PC-3 (cell line): ENCODE measurements around the gene DSG3. TPM values are rescaled to one million over a fixed set of nuclear protein-coding genes. Genes with fewer than 3 reads are reported as not detected.

Source experiments
- ATAC-seq: fragments of 200-7000 bp; cut with Tn5 transposase; 2 replicates; pipeline ENCODE4 v1.9.1; 2020; ENCODE audit warnings: mild to moderate bottlenecking, moderate library complexity
- BruUV-seq: library from RNA; stranded (reverse); fragments of 400-500 nt; replicated peaks from 2 replicates; lab custom pipeline; 2021; lab: Mats Ljungman, UMichigan
- CTCF ChIA-PET: fragments of 300-600 bp; sonication (Branson Sonifier 250); formaldehyde crosslinking; loops from one replicate; lab custom pipeline; 2022; ENCODE audit warnings: antibody characterized with exemption; lab: Charles Lee
- POLR2A ChIA-PET: fragments of 300-600 bp; sonication (Branson Sonifier 250); formaldehyde crosslinking; loops from one replicate; lab custom pipeline; 2022; ENCODE audit warnings: antibody characterized with exemption; ENCODE audit not compliant: unreplicated experiment; lab: Charles Lee
- DNase-seq: peaks from one replicate; pipeline ENCODE4 v3.0.0-alpha.2; 2015
- H2AFZ ChIP-seq: fragments of 300-600 bp; sonication (generic); 2 replicates; pipeline ENCODE4 v1.6.0; 2016; ENCODE audit warnings: antibody characterized with exemption, low read length
- H3F3A ChIP-seq: fragments of 300-600 bp; sonication (generic); one replicate; pipeline ENCODE4 v1.6.0; 2017; ENCODE audit warnings: antibody characterized with exemption, low read length, control low read depth, mild to moderate bottlenecking; ENCODE audit not compliant: unreplicated experiment
- H3K27ac ChIP-seq: fragments of 300-600 bp; sonication (generic); 2 replicates; pipeline ENCODE4 v1.5.1; 2016; ENCODE audit warnings: mild to moderate bottlenecking, low read length
- H3K27me3 ChIP-seq: fragments of 300-600 bp; sonication (generic); 2 replicates; pipeline ENCODE4 v1.6.1; 2016; ENCODE audit warnings: low read length, mixed read lengths
- H3K36me3 ChIP-seq: fragments of 300-600 bp; sonication (generic); 2 replicates; pipeline ENCODE4 v1.6.1; 2016; ENCODE audit warnings: low read depth, mixed run types, low read length, mixed read lengths
- H3K4me1 ChIP-seq: fragments of 300-600 bp; sonication (generic); 2 replicates; pipeline ENCODE4 v1.5.1; 2016; ENCODE audit warnings: low read length; ENCODE audit not compliant: insufficient read depth
- H3K4me2 ChIP-seq: fragments of 300-600 bp; sonication (generic); 2 replicates; pipeline ENCODE4 v1.6.0; 2016; ENCODE audit warnings: low read length
- H3K4me3 ChIP-seq: fragments of 300-600 bp; sonication (generic); 2 replicates; pipeline ENCODE4 v1.5.1; 2016; ENCODE audit warnings: mild to moderate bottlenecking, low read length, mixed read lengths
- H3K79me2 ChIP-seq: fragments of 300-600 bp; sonication (generic); 2 replicates; pipeline ENCODE4 v1.6.1; 2017; ENCODE audit warnings: low read length, mixed read lengths
- H3K9ac ChIP-seq: fragments of 300-600 bp; sonication (generic); 2 replicates; pipeline ENCODE4 v1.6.0; 2016; ENCODE audit warnings: mild to moderate bottlenecking, low read length
- H3K9me2 ChIP-seq: fragments of 300-600 bp; sonication (generic); replicated peaks from 2 replicates; pipeline ENCODE4 v1.6.1; 2016; ENCODE audit warnings: mixed run types, low read length, mixed read lengths
- H3K9me3 ChIP-seq: fragments of 300-600 bp; sonication (generic); 2 replicates; pipeline ENCODE4 v1.6.1; 2016; ENCODE audit warnings: low read length, mixed read lengths
- H4K20me1 ChIP-seq: fragments of 300-600 bp; sonication (generic); 2 replicates; pipeline ENCODE4 v1.6.1; 2016; ENCODE audit warnings: low read length, mixed read lengths
- CTCF ChIP-seq: fragments of 300-600 bp; sonication (generic); conservative IDR thresholded peaks from 2 replicates; pipeline ENCODE4 v1.5.1; 2017; ENCODE audit warnings: antibody characterized with exemption, low read depth, mild to moderate bottlenecking, low read length
- EZH2 ChIP-seq: fragments of 300-600 bp; sonication (generic); IDR thresholded peaks from one replicate; pipeline ENCODE4 v1.6.1; 2017; ENCODE audit warnings: antibody characterized with exemption, mild to moderate bottlenecking, low read length; ENCODE audit not compliant: unreplicated experiment
- EZH2phosphoT487 ChIP-seq: fragments of 300-600 bp; sonication (generic); IDR thresholded peaks from 2 replicates; pipeline ENCODE4 v1.6.1; 2018; ENCODE audit warnings: mild to moderate bottlenecking, antibody characterized with exemption, low read length, borderline replicate concordance
- intact Hi-C: fragments of 100-400 bp; cut with micrococcal nuclease; formaldehyde crosslinking; loops from 2 replicates; pipeline ENCODE4 v1.9.0; 2023
- total RNA-seq: library from RNA; depleted of rRNA; stranded (reverse); fragments of >200 nt; gene quantifications from 2 replicates; pipeline ENCODE4 v1.2.3, GENCODE V29; 2014

The DSG3 gene
- total RNA-seq, 1 experiment from 2014 or later = not detected

GRCh38 chr18:31409276-31409675, 38.3 kb upstream of the DSG3 start:
- DNase-seq (no peak), ATAC-seq (no peak)
- no peaks in the 10 kb centered on the region for H3F3A ChIP-seq
- ChIA-PET POLR2A (no interaction called here), CTCF (no interaction called here)
- no peak overlapping the region for H2AFZ ChIP-seq
- no peak for TF ChIP-seq CTCF
- no peaks in the 10 kb centered on the region for H3K79me2 ChIP-seq
- no peaks in the 10 kb centered on the region for H3K9me2 ChIP-seq
- no peaks in the 10 kb centered on the region for H3K36me3 ChIP-seq
- no peak overlapping the region for H3K4me3 ChIP-seq
- intact Hi-C loops = loop anchor here (10.0 kb wide), 2 partner anchors 204 to 394 kb away; no protein-coding TSS in a partner anchor
- no peaks in the 10 kb centered on the region for H3K9me3 ChIP-seq
- no peaks in the 10 kb centered on the region for H3K4me1 ChIP-seq
- no peaks in the 10 kb centered on the region for H4K20me1 ChIP-seq
- H3K27ac ChIP-seq = no peak overlapping the region
- no peak overlapping the region for H3K4me2 ChIP-seq
- no peak overlapping the region for H3K9ac ChIP-seq
- BruUV-seq = no TSS peak
- no peaks in the 10 kb centered on the region for H3K27me3 ChIP-seq

GRCh38 chr18:31410716-31411483, 36.6 kb upstream of the DSG3 start:
- no peaks in the 10 kb centered on the region for H3F3A ChIP-seq
- BruUV-seq = no TSS peak
- TF ChIP-seq CTCF (no peak), EZH2 (no peak), EZH2phosphoT487 (no peak)
- ATAC-seq (no peak), DNase-seq (no peak)
- no peaks in the 10 kb centered on the region for H3K36me3 ChIP-seq
- no peaks in the 10 kb centered on the region for H3K27me3 ChIP-seq
- POLR2A ChIA-PET = no interaction called here
- intact Hi-C loops = no loop called here
- CTCF ChIA-PET = no interaction called here
- H3K4me3 ChIP-seq = no peak overlapping the region
- no peaks in the 10 kb centered on the region for H3K79me2 ChIP-seq
- H3K9me3 ChIP-seq = no peaks in the 10 kb centered on the region
- H2AFZ ChIP-seq = no peak overlapping the region
- H3K4me1 ChIP-seq = no peaks in the 10 kb centered on the region
- H3K4me2 ChIP-seq = no peak overlapping the region
- H3K9me2 ChIP-seq = no peaks in the 10 kb centered on the region
- H4K20me1 ChIP-seq = no peaks in the 10 kb centered on the region
- H3K27ac ChIP-seq = no peak overlapping the region
- H3K9ac ChIP-seq = no peak overlapping the region

DNA sequence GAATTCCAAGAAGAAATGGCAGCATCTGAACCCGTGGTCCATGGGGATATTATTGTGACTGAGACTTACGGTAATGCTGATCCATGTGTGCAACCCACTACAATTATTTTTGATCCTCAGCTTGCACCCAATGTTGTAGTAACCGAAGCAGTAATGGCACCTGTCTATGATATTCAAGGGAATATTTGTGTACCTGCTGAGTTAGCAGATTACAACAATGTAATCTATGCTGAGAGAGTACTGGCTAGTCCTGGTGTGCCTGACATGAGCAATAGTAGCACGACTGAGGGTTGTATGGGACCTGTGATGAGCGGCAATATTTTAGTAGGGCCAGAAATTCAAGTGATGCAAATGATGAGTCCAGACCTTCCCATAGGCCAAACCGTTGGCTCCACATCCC, 34.4 kb upstream of the DSG3 start:
- Histone ChIP-seq H3K27me3 (no peaks in the 10 kb centered on the region), H3K9me2 (no peaks in the 10 kb centered on the region), H4K20me1 (no peaks in the 10 kb centered on the region), H3K4me1 (no peaks in the 10 kb centered on the region), H3K9ac (no peak overlapping the region), H3K36me3 (no peaks in the 10 kb centered on the region), H3K27ac (no peak overlapping the region), H3K4me2 (no peak overlapping the region), H3K9me3 (no peaks in the 10 kb centered on the region), H3K79me2 (no peaks in the 10 kb centered on the region), H3K4me3 (no peak overlapping the region), H3F3A (no peaks in the 10 kb centered on the region), H2AFZ (no peak overlapping the region)
- DNase-seq (no peak), ATAC-seq (no peak)
- TF ChIP-seq CTCF (no peak), EZH2phosphoT487 (no peak), EZH2 (no peak)
- intact Hi-C loops = no loop called here
- BruUV-seq = no TSS peak
- POLR2A ChIA-PET = no interaction called here
- CTCF ChIA-PET = no interaction called here
